Uterus (tissue), 4 donors: ENCODE results near the gene HNRNPM. TPM values are rescaled to one million over a fixed set of nuclear protein-coding genes. Genes with fewer than 3 reads are reported as not detected.

Source experiments
- DNase-seq, 2 donors: peaks; one replicate each; pipeline ENCODE4 v3.0.0-alpha.2; 2019 to 2020
- H3K27ac ChIP-seq, 2 donors: fragments of 200-600 bp; sonication (generic); 1 replicate in 1 of 2; 2 replicates in 1 of 2; pipeline ENCODE4 v1.5.1; 2016 to 2018
- H3K27me3 ChIP-seq, 2 donors: fragments of 200-600 bp; sonication (generic); one replicate each; pipeline ENCODE4 v1.5.1; 2018 to 2019; ENCODE audit warnings: control low read depth in 1 of 2
- H3K36me3 ChIP-seq, 2 donors: fragments of 200-600 bp; sonication (generic); one replicate each; pipeline ENCODE4 v1.5.1; 2019; ENCODE audit warnings: control low read depth in 1 of 2
- H3K4me1 ChIP-seq, 2 donors: fragments of 200-600 bp; sonication (generic); one replicate each; pipeline ENCODE4 v1.5.1; 2018 to 2019; ENCODE audit warnings: control low read depth in 1 of 2
- H3K4me3 ChIP-seq, 2 donors: fragments of 200-600 bp; sonication (generic); 1 replicate in 1 of 2; 2 replicates in 1 of 2; pipeline ENCODE4 v1.5.1; 2018 to 2019; ENCODE audit warnings: mild to moderate bottlenecking in 1 of 2
- H3K9me3 ChIP-seq, 2 donors: fragments of 200-600 bp; sonication (generic); one replicate each; pipeline ENCODE4 v1.5.1; 2019; ENCODE audit warnings: control low read depth in 1 of 2
- POLR2A ChIP-seq, 2 donors: fragments of 450-650 bp; IDR thresholded peaks; one replicate each; pipeline ENCODE4 v1.6.1; 2016; ENCODE audit warnings: antibody characterized with exemption in 2 of 2, mild to moderate bottlenecking in 1 of 2, moderate library complexity in 1 of 2
- intact Hi-C: fragments of 100-400 bp; cut with DNase I; formaldehyde crosslinking; loops from one replicate; pipeline ENCODE4 v1.15.1; 2023; ENCODE audit warnings: low total_unique reads
- total RNA-seq, 4 donors: library from RNA; depleted of rRNA in 3 of 4; stranded (reverse); fragments of >200 nt in 3 of 4; gene quantifications; one replicate each; pipeline versions ENCODE4 v1.1.0 to v1.2.4, GENCODE V29; 2014 to 2023
- TF ChIP-seq, protein P1 (sequence below), 4 experiments: fragments of 200-600 bp in 2 of 4; fragments of 450-650 bp in 2 of 4; sonication (generic) in 2 of 4; IDR thresholded peaks; one replicate each; pipeline ENCODE4 v1.5.1; 2016 to 2019; ENCODE audit warnings: antibody characterized with exemption in 4 of 4, mild to moderate bottlenecking in 2 of 4, moderate library complexity in 1 of 4
- donor health status: DM: yes; HTN: yes; CAD: no.

The HNRNPM gene
- total RNA-seq, 4 donors from 2014 or later, result 50.3 to 186 (median 98.5) TPM

DNA sequence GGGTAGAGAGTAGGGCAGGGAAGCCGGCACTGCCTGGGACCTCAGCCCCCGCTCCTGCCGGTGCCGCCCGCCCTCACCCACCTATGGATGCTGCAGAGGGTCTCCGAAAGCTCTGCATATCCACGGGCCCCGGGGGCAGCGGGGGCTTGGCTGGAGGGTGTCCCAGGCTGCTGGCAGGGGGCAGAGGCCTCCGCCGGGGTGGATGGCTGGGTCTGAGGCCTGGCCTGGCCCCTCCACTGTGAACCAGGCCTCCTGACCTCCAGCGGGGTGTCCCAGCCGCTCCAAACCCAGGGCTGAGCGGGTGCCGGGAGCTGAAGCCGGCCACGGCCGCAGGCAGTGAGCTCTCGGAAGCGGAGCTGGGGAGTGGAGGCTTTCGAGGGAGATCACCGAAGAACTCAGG is 53.5 kb downstream of the HNRNPM start:
- no peak for TF ChIP-seq POLR2A (IDR thresholded peaks at IDR 0.05)
- TF ChIP-seq, protein P1, sequence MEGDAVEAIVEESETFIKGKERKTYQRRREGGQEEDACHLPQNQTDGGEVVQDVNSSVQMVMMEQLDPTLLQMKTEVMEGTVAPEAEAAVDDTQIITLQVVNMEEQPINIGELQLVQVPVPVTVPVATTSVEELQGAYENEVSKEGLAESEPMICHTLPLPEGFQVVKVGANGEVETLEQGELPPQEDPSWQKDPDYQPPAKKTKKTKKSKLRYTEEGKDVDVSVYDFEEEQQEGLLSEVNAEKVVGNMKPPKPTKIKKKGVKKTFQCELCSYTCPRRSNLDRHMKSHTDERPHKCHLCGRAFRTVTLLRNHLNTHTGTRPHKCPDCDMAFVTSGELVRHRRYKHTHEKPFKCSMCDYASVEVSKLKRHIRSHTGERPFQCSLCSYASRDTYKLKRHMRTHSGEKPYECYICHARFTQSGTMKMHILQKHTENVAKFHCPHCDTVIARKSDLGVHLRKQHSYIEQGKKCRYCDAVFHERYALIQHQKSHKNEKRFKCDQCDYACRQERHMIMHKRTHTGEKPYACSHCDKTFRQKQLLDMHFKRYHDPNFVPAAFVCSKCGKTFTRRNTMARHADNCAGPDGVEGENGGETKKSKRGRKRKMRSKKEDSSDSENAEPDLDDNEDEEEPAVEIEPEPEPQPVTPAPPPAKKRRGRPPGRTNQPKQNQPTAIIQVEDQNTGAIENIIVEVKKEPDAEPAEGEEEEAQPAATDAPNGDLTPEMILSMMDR (IDR thresholded peaks at IDR 0.05), result no peak
- no peaks in the 10 kb centered on the region for H3K36me3 ChIP-seq
- DNase-seq, result no peak
- no peaks in the 10 kb centered on the region for H3K4me1 ChIP-seq
- H3K27me3 ChIP-seq, result no peaks in the 10 kb centered on the region
- intact Hi-C loops, result no loop called here
- H3K4me3 ChIP-seq, result no peak overlapping the region
- no peak overlapping the region for H3K27ac ChIP-seq
- H3K9me3 ChIP-seq, result no peaks in the 10 kb centered on the region

DNA sequence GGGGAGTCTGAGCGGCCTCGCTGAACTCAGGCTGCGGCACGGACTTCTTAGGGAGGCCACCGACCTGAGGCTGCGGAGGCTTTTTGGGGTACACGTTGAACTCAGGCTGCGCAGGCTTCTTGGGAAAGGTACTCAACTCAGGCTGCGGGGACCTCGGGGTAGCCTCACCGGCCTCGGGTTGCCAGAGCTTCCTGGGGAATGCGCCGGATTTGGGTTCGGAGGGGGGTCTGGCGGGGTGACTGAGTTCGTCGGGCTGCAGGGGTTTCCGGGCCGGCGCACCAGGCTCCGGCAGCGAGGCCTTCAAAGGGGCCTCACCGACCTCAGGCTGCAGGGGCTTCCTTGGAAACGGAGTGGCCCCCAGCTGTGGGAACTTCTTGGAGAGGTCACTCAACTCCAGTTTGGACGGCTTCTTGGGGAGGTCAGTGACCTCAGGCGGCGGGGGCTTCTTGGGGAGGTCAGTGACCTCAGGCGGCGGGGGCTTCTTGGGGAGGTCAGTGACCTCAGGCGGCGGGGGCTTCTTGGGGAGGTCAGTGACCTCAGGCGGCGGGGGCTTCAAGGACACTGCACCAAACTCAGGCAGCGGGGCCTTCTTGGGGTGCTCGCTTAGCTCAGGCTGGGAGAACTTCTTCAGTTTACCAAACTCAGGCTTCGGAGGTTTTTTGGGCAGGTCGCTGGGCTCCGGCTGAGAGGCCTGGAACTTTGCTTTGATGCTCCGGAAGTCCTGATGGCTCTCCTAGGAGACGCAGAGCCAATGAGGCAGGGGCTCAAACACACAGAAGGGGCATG is 54.5 kb downstream of the HNRNPM start:
- H3K27me3 ChIP-seq, result no peaks in the 10 kb centered on the region
- TF ChIP-seq, protein P1 (IDR thresholded peaks at IDR 0.05), result no peak
- no peak for TF ChIP-seq POLR2A (IDR thresholded peaks at IDR 0.05)
- DNase-seq, result no peak
- H3K36me3 ChIP-seq, result no peaks in the 10 kb centered on the region
- no peaks in the 10 kb centered on the region for H3K4me1 ChIP-seq
- intact Hi-C loops, result no loop called here
- no peaks in the 10 kb centered on the region for H3K9me3 ChIP-seq
- H3K27ac ChIP-seq, result no peak overlapping the region
- H3K4me3 ChIP-seq, result no peak overlapping the region

DNA sequence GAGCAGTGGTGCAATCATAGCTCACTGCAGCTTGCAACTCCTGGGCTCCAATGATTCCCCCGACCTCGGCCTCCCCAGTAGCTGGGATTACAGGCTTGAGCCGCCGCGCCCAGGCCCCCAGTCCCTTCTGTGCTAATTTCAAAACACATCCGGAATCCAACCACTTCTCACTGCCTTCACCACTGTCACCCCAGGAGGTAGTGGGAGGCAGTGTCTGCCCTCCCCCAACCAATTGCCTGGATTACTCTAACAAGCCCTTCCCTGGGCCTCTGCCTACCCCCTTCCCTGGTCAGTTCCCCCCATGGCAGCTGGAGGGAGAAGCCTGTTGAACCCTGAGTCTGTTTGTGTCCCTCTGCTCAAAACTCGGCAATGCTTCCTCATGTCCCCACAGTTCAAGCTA is 55.4 kb downstream of the HNRNPM start:
- TF ChIP-seq, protein P1 (IDR thresholded peaks at IDR 0.05), result no peak
- Histone ChIP-seq H3K36me3 (no peaks in the 10 kb centered on the region), H3K9me3 (no peaks in the 10 kb centered on the region), H3K4me3 (no peak overlapping the region), H3K4me1 (no peaks in the 10 kb centered on the region), H3K27ac (no peak overlapping the region), H3K27me3 (no peaks in the 10 kb centered on the region)
- DNase-seq, result no peak
- intact Hi-C loops, result no loop called here

DNA sequence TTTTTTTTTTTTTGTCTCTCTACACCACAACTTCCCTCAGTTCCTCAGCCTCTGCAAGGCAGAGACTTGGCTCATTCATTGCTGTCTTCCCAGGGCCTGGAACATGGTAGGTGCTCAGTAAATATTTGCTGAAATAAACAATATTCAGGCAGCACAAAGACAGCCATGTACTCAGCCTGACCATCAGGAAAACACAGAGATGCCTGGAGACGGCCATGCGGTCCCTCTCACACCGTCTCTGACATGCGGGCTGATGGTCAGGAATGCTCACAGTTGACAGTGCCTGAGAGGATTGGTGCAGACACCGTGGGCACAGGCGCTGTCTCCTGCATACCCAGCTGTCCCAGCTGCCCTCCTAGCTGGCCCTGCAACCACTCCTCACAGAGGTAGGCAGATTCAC is 56.7 kb downstream of the HNRNPM start:
- Histone ChIP-seq H3K4me3 (no peak overlapping the region), H3K27me3 (no peaks in the 10 kb centered on the region), H3K4me1 (no peaks in the 10 kb centered on the region), H3K36me3 (no peaks in the 10 kb centered on the region), H3K27ac (no peak overlapping the region), H3K9me3 (no peaks in the 10 kb centered on the region)
- intact Hi-C loops, result no loop called here
- no peak for DNase-seq
- TF ChIP-seq, protein P1 (IDR thresholded peaks at IDR 0.05), result no peak
- no peak for TF ChIP-seq POLR2A (IDR thresholded peaks at IDR 0.05)

DNA sequence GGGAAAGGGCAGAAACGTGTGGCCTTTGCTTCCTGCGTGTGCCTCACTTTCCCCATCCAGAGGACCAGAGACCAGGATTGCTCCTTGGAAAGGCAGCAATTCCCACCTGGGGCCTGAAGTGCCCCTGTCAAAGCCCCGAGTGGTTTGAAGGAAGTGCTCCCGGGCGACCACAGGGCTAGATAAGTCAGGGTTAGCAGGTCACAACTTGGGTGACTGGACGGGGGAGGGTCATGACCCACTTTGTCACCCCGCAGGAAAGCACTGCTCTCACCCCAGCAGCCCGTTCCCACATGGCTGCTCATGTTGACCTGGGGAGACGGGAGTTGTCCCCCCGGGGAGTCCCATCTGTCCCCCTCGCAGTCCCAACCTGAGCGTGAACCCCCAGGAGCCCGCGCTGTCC is 57.2 kb downstream of the HNRNPM start:
- TF ChIP-seq, protein P1 (IDR thresholded peaks at IDR 0.05), result no peak
- TF ChIP-seq POLR2A (IDR thresholded peaks at IDR 0.05), result no peak
- DNase-seq, result no peak
- H3K36me3 ChIP-seq, result no peaks in the 10 kb centered on the region
- H3K27ac ChIP-seq, result no peak overlapping the region
- intact Hi-C loops, result no loop called here
- H3K4me3 ChIP-seq, result no peak overlapping the region
- H3K27me3 ChIP-seq, result no peaks in the 10 kb centered on the region
- no peaks in the 10 kb centered on the region for H3K9me3 ChIP-seq
- no peaks in the 10 kb centered on the region for H3K4me1 ChIP-seq
